Transverse colon (tissue), 3 donors: ENCODE results near the gene MAP2K5.

Experiments
- CTCF ChIP-seq, 5 experiments: fragments of 200-600 bp in 3 of 5; fragments of 450-650 bp in 2 of 5; sonication (generic) in 3 of 5; IDR thresholded peaks; 1 replicate in 2 of 5; 2 replicates in 3 of 5; pipeline ENCODE4 v1.5.1; 2016 to 2017; ENCODE audit warnings: antibody characterized with exemption in 5 of 5, inconsistent platforms in 3 of 5, mild to moderate bottlenecking in 2 of 5, moderate library complexity in 1 of 5
- EP300 ChIP-seq: sonication (generic); formaldehyde crosslinking; IDR thresholded peaks from one replicate; pipeline ENCODE4 v1.6.1; 2017; ENCODE audit warnings: antibody characterized with exemption, low read depth

GRCh38 chr15:67524235-67524634, 18.3 kb upstream of the MAP2K5 start:
- no peak for TF ChIP-seq CTCF (IDR thresholded peaks at IDR 0.05)
- no peak for TF ChIP-seq EP300
